Loucy (cell line): ENCODE results near the gene CLK4.

Experiments
- H2AFZ ChIP-seq: fragments of 200-600 bp; sonication (generic); 2 replicates; pipeline ENCODE4 v1.6.0; 2016; ENCODE audit warnings: antibody characterized with exemption, mild to moderate bottlenecking, low read length, moderate library complexity
- H3F3A ChIP-seq: fragments of 200-600 bp; 2 replicates; pipeline ENCODE4 v1.6.0; 2016; ENCODE audit warnings: antibody characterized with exemption, low read depth, mild to moderate bottlenecking
- H3K27me3 ChIP-seq: fragments of 200-600 bp; sonication (generic); 2 replicates; pipeline ENCODE4 v1.6.1; 2014; ENCODE audit warnings: low read length, mild to moderate bottlenecking; ENCODE audit not compliant: insufficient read depth, poor library complexity, severe bottlenecking
- H3K36me3 ChIP-seq: fragments of 200-600 bp; sonication (generic); 2 replicates; pipeline ENCODE4 v1.6.1; 2016; ENCODE audit warnings: low read length; ENCODE audit not compliant: insufficient read depth
- H3K4me1 ChIP-seq: fragments of 200-600 bp; sonication (generic); 2 replicates; pipeline ENCODE4 v1.5.1; 2014; ENCODE audit warnings: low read length, mild to moderate bottlenecking; ENCODE audit not compliant: insufficient read depth, poor library complexity, severe bottlenecking
- H3K4me2 ChIP-seq: fragments of 200-600 bp; sonication (generic); 2 replicates; pipeline ENCODE4 v1.6.0; 2014; ENCODE audit warnings: antibody characterized with exemption, low read length, low read depth, mild to moderate bottlenecking; ENCODE audit not compliant: poor library complexity, severe bottlenecking
- H3K4me3 ChIP-seq: fragments of 200-600 bp; sonication (generic); 2 replicates; pipeline ENCODE4 v1.5.1; 2014; ENCODE audit warnings: low read length, mild to moderate bottlenecking, mixed read lengths; ENCODE audit not compliant: poor library complexity, severe bottlenecking
- H3K79me2 ChIP-seq: fragments of 200-600 bp; sonication (generic); 2 replicates; pipeline ENCODE4 v1.6.1; 2014; ENCODE audit warnings: low read length; ENCODE audit not compliant: insufficient read depth
- H3K9ac ChIP-seq: fragments of 200-600 bp; sonication (generic); 2 replicates; pipeline ENCODE4 v1.6.0; 2014; ENCODE audit warnings: mild to moderate bottlenecking, low read depth, low read length, moderate library complexity; ENCODE audit not compliant: poor library complexity, severe bottlenecking
- H3K9me2 ChIP-seq: fragments of 200-600 bp; sonication (generic); replicated peaks from 2 replicates; pipeline ENCODE4 v1.6.1; 2016; ENCODE audit warnings: low read depth, low read length, mixed read lengths
- H3K9me3 ChIP-seq: fragments of 200-600 bp; sonication (generic); 2 replicates; pipeline ENCODE4 v1.6.1; 2014; ENCODE audit warnings: mild to moderate bottlenecking, antibody characterized with exemption, low read length, low read depth; ENCODE audit not compliant: insufficient read depth
- H4K20me1 ChIP-seq: fragments of 200-600 bp; sonication (generic); 2 replicates; pipeline ENCODE4 v1.6.0; 2014; ENCODE audit warnings: antibody characterized with exemption, low read length, mild to moderate bottlenecking; ENCODE audit not compliant: insufficient read depth, poor library complexity, severe bottlenecking
- CTCF ChIP-seq: fragments of 200-600 bp; sonication (generic); conservative IDR thresholded peaks from 2 replicates; pipeline ENCODE4 v1.5.1; 2014; ENCODE audit warnings: mild to moderate bottlenecking, antibody characterized with exemption, low read length
- EZH2phosphoT487 ChIP-seq: fragments of 200-600 bp; IDR thresholded peaks from 2 replicates; pipeline ENCODE4 v1.6.1; 2018; ENCODE audit warnings: antibody characterized with exemption, mild to moderate bottlenecking, moderate library complexity, borderline replicate concordance

CLK4 gene

GRCh38 chr5:178589180-178590140 lies 37.4 kb downstream of the CLK4 start:
- H4K20me1 ChIP-seq: no peaks in the 10 kb centered on the region
- no peaks in the 10 kb centered on the region for H3K79me2 ChIP-seq
- no peaks in the 10 kb centered on the region for H3K36me3 ChIP-seq
- H2AFZ ChIP-seq: no peak overlapping the region
- H3K9me3 ChIP-seq: no peaks in the 10 kb centered on the region; the same call in 1 of the 2 replicates
- H3F3A ChIP-seq: no peaks in the 10 kb centered on the region
- H3K4me3 ChIP-seq: no peak overlapping the region
- H3K4me2 ChIP-seq: no peak overlapping the region
- H3K9ac ChIP-seq: no peak overlapping the region
- no peaks in the 10 kb centered on the region for H3K27me3 ChIP-seq
- H3K9me2 ChIP-seq: no peaks in the 10 kb centered on the region
- H3K4me1 ChIP-seq: no peaks in the 10 kb centered on the region
- TF ChIP-seq CTCF (no peak), EZH2phosphoT487 (no peak)

GRCh38 chr5:178588769-178589168 lies 38.1 kb downstream of the CLK4 start:
- no peak for TF ChIP-seq EZH2phosphoT487
- TF ChIP-seq CTCF: no peak
- no peak overlapping the region for H3K4me2 ChIP-seq
- H3K4me3 ChIP-seq: no peak overlapping the region

GRCh38 chr5:178587763-178588611 lies 38.9 kb downstream of the CLK4 start:
- no peak for TF ChIP-seq EZH2phosphoT487
- TF ChIP-seq CTCF: no peak
- no peaks in the 10 kb centered on the region; the same call in 1 of the 2 replicates for H3K9me3 ChIP-seq
- H3K4me3 ChIP-seq: no peak overlapping the region
- no peaks in the 10 kb centered on the region for H3K79me2 ChIP-seq
- no peaks in the 10 kb centered on the region for H3K36me3 ChIP-seq
- no peaks in the 10 kb centered on the region for H3K9me2 ChIP-seq
- no peak overlapping the region for H3K9ac ChIP-seq
- no peak overlapping the region for H2AFZ ChIP-seq
- H3K4me2 ChIP-seq: no peak overlapping the region
- H3K4me1 ChIP-seq: no peaks in the 10 kb centered on the region
- no peaks in the 10 kb centered on the region for H3F3A ChIP-seq
- H3K27me3 ChIP-seq: no peaks in the 10 kb centered on the region
- no peaks in the 10 kb centered on the region for H4K20me1 ChIP-seq

More at GRCh38 chr5:178588769-178589168, 38.1 kb downstream of the CLK4 start:
- no peaks in the 10 kb centered on the region for H3F3A ChIP-seq
- no peaks in the 10 kb centered on the region for H3K36me3 ChIP-seq
- no peaks in the 10 kb centered on the region for H3K4me1 ChIP-seq
- no peaks in the 10 kb centered on the region for H3K79me2 ChIP-seq
- no peaks in the 10 kb centered on the region for H3K27me3 ChIP-seq
- no peak overlapping the region for H2AFZ ChIP-seq
- H3K9ac ChIP-seq: no peak overlapping the region
- H3K9me3 ChIP-seq: no peaks in the 10 kb centered on the region; the same call in 1 of the 2 replicates
- H4K20me1 ChIP-seq: no peaks in the 10 kb centered on the region
- H3K9me2 ChIP-seq: no peaks in the 10 kb centered on the region
